Fibroblast of lung (primary cell): Measurements from ENCODE around the gene TGM2. TPM values are rescaled to one million over a fixed set of nuclear protein-coding genes. Genes with fewer than 3 reads are reported as not detected.

ENCODE experiments used
- DNase-seq, 2 donors: peaks; one replicate each; pipeline versions ENCODE4 v3.0.0 to v3.0.0-alpha.2; 2010; ENCODE audit warnings: low read depth in 2 of 2
- H2AFZ ChIP-seq: 2 replicates; pipeline ENCODE4 v1.5.1; 2012; ENCODE audit warnings: low read length, control low read depth, inconsistent platforms
- H3K27ac ChIP-seq: 2 replicates; pipeline ENCODE4 v1.5.1; 2011; ENCODE audit warnings: low read length, control low read depth; ENCODE audit not compliant: insufficient read depth
- H3K27me3 ChIP-seq: 2 replicates; pipeline ENCODE4 v1.5.1; 2011; ENCODE audit warnings: mild to moderate bottlenecking, low read length; ENCODE audit not compliant: control insufficient read depth, insufficient read depth
- H3K36me3 ChIP-seq: 2 replicates; pipeline ENCODE4 v1.5.1; 2011; ENCODE audit warnings: low read length; ENCODE audit not compliant: control insufficient read depth, insufficient read depth
- H3K4me1 ChIP-seq: 2 replicates; pipeline ENCODE4 v1.5.1; 2011; ENCODE audit warnings: low read length; ENCODE audit not compliant: control insufficient read depth, insufficient read depth; ENCODE audit errors: extremely low read depth
- H3K4me2 ChIP-seq: 2 replicates; pipeline ENCODE4 v1.5.1; 2011; ENCODE audit warnings: low read length, control low read depth; ENCODE audit not compliant: insufficient read depth; ENCODE audit errors: extremely low read depth
- H3K4me3 ChIP-seq, 4 experiments: fragments of 200-600 bp in 1 of 4; sonication (generic) in 1 of 4; replicated peaks in 1 of 4; 2 replicates each; pipeline ENCODE4 v1.5.1; 2011 to 2016; ENCODE audit warnings: low read length in 4 of 4, low read depth in 3 of 4, mild to moderate bottlenecking in 3 of 4, control low read depth in 2 of 4, inconsistent platforms in 1 of 4, mixed read lengths in 1 of 4; ENCODE audit not compliant: insufficient read depth in 1 of 4; ENCODE audit errors: control extremely low read depth in 1 of 4
- H3K79me2 ChIP-seq: 2 replicates; pipeline ENCODE4 v1.5.1; 2012; ENCODE audit warnings: mild to moderate bottlenecking, low read length, inconsistent platforms; ENCODE audit not compliant: control insufficient read depth, insufficient read depth
- H3K9ac ChIP-seq: 2 replicates; pipeline ENCODE4 v1.5.1; 2011; ENCODE audit warnings: mild to moderate bottlenecking, low read length, control low read depth; ENCODE audit not compliant: insufficient read depth
- H3K9me3 ChIP-seq: 2 replicates; pipeline ENCODE4 v1.5.1; 2012; ENCODE audit warnings: low read depth, low read length; ENCODE audit not compliant: control insufficient read depth, insufficient read depth
- H4K20me1 ChIP-seq: 2 replicates; pipeline ENCODE4 v1.5.1; 2011; ENCODE audit warnings: low read length; ENCODE audit not compliant: control insufficient read depth, insufficient read depth; ENCODE audit errors: extremely low read depth
- EZH2 ChIP-seq: IDR thresholded peaks from 2 replicates; pipeline ENCODE4 v1.5.1; 2012; ENCODE audit warnings: low read length, control low read depth, mild to moderate bottlenecking; ENCODE audit errors: missing control alignments
- polyA plus RNA-seq, 2 donors: library from polyadenylated mRNA; depleted of rRNA in 1 of 2; stranded (reverse) in 1 of 2; unstranded in 1 of 2; fragments of >200 nt; gene quantifications; 2 replicates each; pipeline ENCODE4 v1.2.1, GENCODE V29; 2011 to 2012; ENCODE audit warnings: missing spikeins in 1 of 2
- total RNA-seq: library from RNA; depleted of rRNA; stranded (reverse); fragments of >200 nt; gene quantifications from 2 replicates; pipeline ENCODE4 v1.2.1, GENCODE V29; 2014
- TF ChIP-seq, protein P1 (sequence below), 2 donors: IDR thresholded peaks in 1 of 2; conservative IDR thresholded peaks in 1 of 2; 1 replicate in 1 of 2; 2 replicates in 1 of 2; pipeline ENCODE4 v1.5.1; 2011 to 2012; ENCODE audit warnings: low read length in 2 of 2, control low read depth in 1 of 2, inconsistent platforms in 1 of 2, low read depth in 1 of 2, mild to moderate bottlenecking in 1 of 2

TGM2 gene
- total and polyA plus RNA-seq, 2 donors (not counting 1 experiment from before 2014, with no cell fraction given) = 103 to 238 TPM

DNA sequence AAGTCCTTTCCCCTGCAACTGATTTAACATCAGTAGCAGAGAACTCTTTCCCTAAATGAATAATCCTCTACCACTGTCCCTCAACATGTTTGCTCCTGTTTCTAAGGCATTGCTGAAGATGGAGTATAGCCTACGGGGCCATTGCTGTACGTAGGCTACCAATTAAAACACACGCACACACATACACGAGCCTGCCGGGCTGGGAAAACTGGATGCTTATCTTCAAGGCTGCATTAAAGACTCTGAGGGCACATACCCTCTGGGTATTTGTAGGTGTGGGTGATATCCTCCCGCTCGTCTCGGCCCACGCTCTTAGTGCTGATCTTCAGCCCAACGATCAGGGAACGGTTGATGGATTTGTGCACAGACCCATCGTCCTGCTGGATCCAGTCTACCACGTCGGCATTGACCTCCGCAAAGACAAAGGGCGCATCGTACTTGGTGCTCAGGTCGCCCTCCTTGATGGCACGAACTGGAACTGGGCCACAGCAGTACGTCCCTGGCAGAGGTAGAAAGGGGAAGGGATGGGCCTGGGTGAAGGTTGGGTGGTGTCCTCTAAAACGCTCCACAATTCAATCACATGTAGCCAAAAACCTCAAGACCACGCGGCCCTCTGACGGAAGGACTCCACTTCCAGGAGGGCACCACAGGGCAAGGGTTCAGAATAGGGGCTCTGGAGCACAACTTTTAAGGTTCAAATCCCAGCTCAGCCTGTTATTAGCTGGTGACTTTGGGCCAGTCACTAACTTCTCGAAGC, 25.7 kb downstream of the TGM2 start:
- DNase-seq = no peak
- no peaks in the 10 kb centered on the region for H3K9me3 ChIP-seq
- no peak overlapping the region for H3K4me2 ChIP-seq
- H3K27ac ChIP-seq = no peak overlapping the region
- peaks cover 19% of the 10 kb centered on the region for H3K4me1 ChIP-seq
- H3K9ac ChIP-seq = no peak overlapping the region
- H3K27me3 ChIP-seq = no peaks in the 10 kb centered on the region
- no peaks in the 10 kb centered on the region for H3K79me2 ChIP-seq
- H4K20me1 ChIP-seq = no peaks in the 10 kb centered on the region
- H2AFZ ChIP-seq = no peak overlapping the region
- TF ChIP-seq, protein P1, sequence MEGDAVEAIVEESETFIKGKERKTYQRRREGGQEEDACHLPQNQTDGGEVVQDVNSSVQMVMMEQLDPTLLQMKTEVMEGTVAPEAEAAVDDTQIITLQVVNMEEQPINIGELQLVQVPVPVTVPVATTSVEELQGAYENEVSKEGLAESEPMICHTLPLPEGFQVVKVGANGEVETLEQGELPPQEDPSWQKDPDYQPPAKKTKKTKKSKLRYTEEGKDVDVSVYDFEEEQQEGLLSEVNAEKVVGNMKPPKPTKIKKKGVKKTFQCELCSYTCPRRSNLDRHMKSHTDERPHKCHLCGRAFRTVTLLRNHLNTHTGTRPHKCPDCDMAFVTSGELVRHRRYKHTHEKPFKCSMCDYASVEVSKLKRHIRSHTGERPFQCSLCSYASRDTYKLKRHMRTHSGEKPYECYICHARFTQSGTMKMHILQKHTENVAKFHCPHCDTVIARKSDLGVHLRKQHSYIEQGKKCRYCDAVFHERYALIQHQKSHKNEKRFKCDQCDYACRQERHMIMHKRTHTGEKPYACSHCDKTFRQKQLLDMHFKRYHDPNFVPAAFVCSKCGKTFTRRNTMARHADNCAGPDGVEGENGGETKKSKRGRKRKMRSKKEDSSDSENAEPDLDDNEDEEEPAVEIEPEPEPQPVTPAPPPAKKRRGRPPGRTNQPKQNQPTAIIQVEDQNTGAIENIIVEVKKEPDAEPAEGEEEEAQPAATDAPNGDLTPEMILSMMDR (conservative IDR thresholded peaks at IDR 0.05 in 1 of 2, IDR thresholded peaks at IDR 0.05 in 1 of 2; ENCODE audit: low read depth in 1 of 2, low read length in 2 of 2) = no peak
- no peak for TF ChIP-seq EZH2
- peaks cover 21% of the 10 kb centered on the region for H3K36me3 ChIP-seq
- H3K4me3 ChIP-seq = no peak overlapping the region

GRCh38 chr20:38138086-38138778, 26.8 kb downstream of the TGM2 start:
- peaks cover 22% of the 10 kb centered on the region for H3K36me3 ChIP-seq
- no peaks in the 10 kb centered on the region for H3K79me2 ChIP-seq
- H3K27ac ChIP-seq = no peak overlapping the region
- no peaks in the 10 kb centered on the region for H3K9me3 ChIP-seq
- no peaks in the 10 kb centered on the region for H3K27me3 ChIP-seq
- H3K4me1 ChIP-seq = peaks cover 8% of the 10 kb centered on the region
- H4K20me1 ChIP-seq = no peaks in the 10 kb centered on the region
- no peak overlapping the region for H3K4me2 ChIP-seq
- no peak overlapping the region for H3K4me3 ChIP-seq
- DNase-seq = no peak
- H2AFZ ChIP-seq = no peak overlapping the region
- TF ChIP-seq, protein P1 (conservative IDR thresholded peaks at IDR 0.05 in 1 of 2, IDR thresholded peaks at IDR 0.05 in 1 of 2; ENCODE audit: low read depth in 1 of 2, low read length in 2 of 2) = no peak
- TF ChIP-seq EZH2 = no peak
- H3K9ac ChIP-seq = no peak overlapping the region

DNA sequence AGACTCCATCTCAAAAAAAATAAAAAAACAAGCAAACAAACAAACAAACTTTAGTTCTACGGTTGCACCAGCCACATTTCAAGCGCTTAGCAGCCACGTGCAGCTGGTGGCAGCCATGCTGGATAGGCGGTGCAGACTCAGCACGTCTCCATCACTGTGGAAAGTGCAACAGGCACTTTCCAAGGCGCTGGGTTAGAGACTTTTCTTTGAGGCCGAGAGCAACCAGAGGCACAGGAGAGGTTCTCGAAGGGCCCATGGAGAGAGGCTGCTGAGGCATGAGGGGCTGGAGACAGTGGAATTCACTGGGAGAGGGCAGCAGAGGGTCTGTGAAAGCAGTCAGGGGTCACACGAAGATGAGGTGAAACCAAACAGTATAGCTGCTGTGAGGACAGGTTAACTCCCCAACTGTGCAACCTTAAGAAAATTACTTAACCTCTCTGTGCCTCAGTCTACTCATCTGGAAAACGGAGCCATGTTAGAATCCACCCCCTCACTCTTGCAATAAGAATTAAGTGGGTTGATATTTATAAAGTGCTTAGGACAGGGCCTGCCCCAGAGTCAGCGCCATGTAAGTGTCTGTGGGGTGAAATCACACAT, 27.5 kb downstream of the TGM2 start:
- Histone ChIP-seq H3K27me3 (no peaks in the 10 kb centered on the region), H3K4me1 (peaks cover 7% of the 10 kb centered on the region), H3K4me2 (no peak overlapping the region), H3K27ac (no peak overlapping the region), H3K4me3 (no peak overlapping the region), H3K36me3 (peaks cover 22% of the 10 kb centered on the region), H3K79me2 (no peaks in the 10 kb centered on the region), H4K20me1 (no peaks in the 10 kb centered on the region), H3K9me3 (no peaks in the 10 kb centered on the region), H3K9ac (no peak overlapping the region), H2AFZ (no peak overlapping the region)
- no peak for DNase-seq
- TF ChIP-seq, protein P1 (conservative IDR thresholded peaks at IDR 0.05 in 1 of 2, IDR thresholded peaks at IDR 0.05 in 1 of 2; ENCODE audit: low read depth in 1 of 2, low read length in 2 of 2) = no peak
- no peak for TF ChIP-seq EZH2
